H1 (cell line): Measurements from ENCODE around the gene THAP7. TPM values are rescaled to one million over a fixed set of nuclear protein-coding genes. Genes with fewer than 3 reads are reported as not detected.

Experiments used
- CTCF ChIA-PET: fragments of 300-600 bp; sonication (Branson Sonifier 250); formaldehyde crosslinking; loops from one replicate; lab custom pipeline; 2021; ENCODE audit not compliant: partially characterized antibody; lab: Charles Lee
- POLR2A ChIA-PET: fragments of 300-600 bp; sonication (Branson Sonifier 250); formaldehyde crosslinking; loops from one replicate; lab custom pipeline; 2021; ENCODE audit warnings: inconsistent platforms; ENCODE audit not compliant: partially characterized antibody; lab: Charles Lee
- DNase-seq, 2 experiments: peaks; one replicate each; pipeline versions ENCODE4 v3.0.0 to v3.0.0-alpha.2; 2010 to 2022; ENCODE audit warnings: low spot score in 2 of 2, low read depth in 1 of 2, mixed read lengths in 1 of 2
- FAIRE-seq: peaks from 2 replicates; lab custom pipeline; 2011; peaks lifted over from hg19 to GRCh38; lab: Jason Lieb, UNC
- H2AFZ ChIP-seq: 2 replicates; pipeline ENCODE4 v1.8.1; 2012; ENCODE audit warnings: low read length, inconsistent platforms
- H2AK5ac ChIP-seq: 2 replicates; pipeline ENCODE4 v1.6.1; 2013; ENCODE audit warnings: low read depth, low read length
- H2BK120ac ChIP-seq: replicated peaks from 2 replicates; pipeline ENCODE3; 2013; ENCODE audit warnings: low read depth, low read length, inconsistent platforms
- H2BK12ac ChIP-seq: 2 replicates; pipeline ENCODE4 v1.6.1; 2013; ENCODE audit warnings: low read depth, low read length
- H2BK15ac ChIP-seq: 2 replicates; pipeline ENCODE4 v1.6.1; 2013; ENCODE audit warnings: low read length
- H2BK20ac ChIP-seq: 2 replicates; pipeline ENCODE4 v1.6.1; 2013; ENCODE audit warnings: low read length
- H2BK5ac ChIP-seq: 2 replicates; pipeline ENCODE4 v1.6.1; 2013; ENCODE audit warnings: low read depth, low read length
- H3K14ac ChIP-seq: 2 replicates; pipeline ENCODE4 v1.6.1; 2013; ENCODE audit warnings: inconsistent platforms; ENCODE audit not compliant: insufficient read length
- H3K18ac ChIP-seq: 2 replicates; pipeline ENCODE4 v1.6.1; 2013; ENCODE audit warnings: low read length; ENCODE audit errors: extremely low read depth
- H3K23ac ChIP-seq: 2 replicates; pipeline ENCODE4 v1.6.1; 2013; ENCODE audit warnings: inconsistent platforms; ENCODE audit not compliant: insufficient read length
- H3K23me2 ChIP-seq: 2 replicates; pipeline ENCODE4 v1.6.1; 2013; ENCODE audit warnings: low read depth, low read length
- H3K27ac ChIP-seq: 2 replicates; pipeline ENCODE4 v1.6.1; 2011; ENCODE audit warnings: low read depth, low read length, inconsistent platforms
- H3K27me3 ChIP-seq, 4 experiments: replicated peaks in 1 of 4; 1 replicate in 1 of 4; 2 replicates in 3 of 4; pipeline versions ENCODE4 v1.6.1 to v1.8.1; 2011 to 2013; ENCODE audit warnings: low read length in 3 of 4, mild to moderate bottlenecking in 3 of 4, inconsistent platforms in 2 of 4, mixed read lengths in 2 of 4, moderate library complexity in 1 of 4; ENCODE audit not compliant: control insufficient read depth in 3 of 4, insufficient read depth in 3 of 4; ENCODE audit errors: extremely low read depth in 1 of 4
- H3K36me3 ChIP-seq, 4 experiments: 2 replicates each; pipeline versions ENCODE4 v1.6.1 to v1.8.1; 2011 to 2013; ENCODE audit warnings: mild to moderate bottlenecking in 4 of 4, low read length in 3 of 4, moderate library complexity in 2 of 4, control low read depth in 1 of 4, inconsistent platforms in 1 of 4; ENCODE audit not compliant: insufficient read depth in 4 of 4, control insufficient read depth in 2 of 4
- H3K4ac ChIP-seq: replicated peaks from 2 replicates; pipeline ENCODE3; 2013; ENCODE audit warnings: low read length, low read depth, mixed read lengths, inconsistent platforms; ENCODE audit not compliant: insufficient read length
- H3K4me1 ChIP-seq, 4 experiments: replicated peaks in 1 of 4; 1 replicate in 1 of 4; 2 replicates in 3 of 4; pipeline versions ENCODE4 v1.6.1 to v1.8.1; 2011 to 2013; ENCODE audit warnings: low read length in 3 of 4, inconsistent platforms in 2 of 4, mixed read lengths in 1 of 4; ENCODE audit not compliant: insufficient read depth in 4 of 4, control insufficient read depth in 3 of 4
- H3K4me2 ChIP-seq, 2 experiments: 2 replicates each; pipeline versions ENCODE4 v1.6.1 to v1.8.1; 2011 to 2013; ENCODE audit warnings: low read depth in 2 of 2, low read length in 2 of 2, control low read depth in 1 of 2, inconsistent platforms in 1 of 2, mild to moderate bottlenecking in 1 of 2; ENCODE audit not compliant: insufficient read depth in 1 of 2
- H3K4me3 ChIP-seq, 4 experiments: fragments of 200-600, 300-600 bp in 1 of 4; sonication (generic), shearing (Covaris generic), sonication (Bioruptor Twin) in 1 of 4; 2 replicates each; pipeline versions ENCODE4 v1.5.1 to v1.8.1; 2011 to 2016; ENCODE audit warnings: low read length in 4 of 4, low read depth in 3 of 4, control low read depth in 2 of 4, inconsistent platforms in 2 of 4, mild to moderate bottlenecking in 2 of 4, mixed read lengths in 1 of 4, moderate library complexity in 1 of 4; ENCODE audit not compliant: insufficient read depth in 2 of 4; ENCODE audit errors: extremely low read depth in 1 of 4
- H3K56ac ChIP-seq: replicated peaks from 2 replicates; pipeline ENCODE3; 2013; ENCODE audit warnings: low read depth, mild to moderate bottlenecking, mixed read lengths, low read length, inconsistent platforms; ENCODE audit not compliant: insufficient read length
- H3K79me1 ChIP-seq: 2 replicates; pipeline ENCODE4 v1.6.1; 2013; ENCODE audit warnings: low read depth, low read length, control low read depth
- H3K79me2 ChIP-seq, 2 experiments: 2 replicates each; pipeline versions ENCODE4 v1.6.1 to v1.8.1; 2012 to 2013; ENCODE audit warnings: low read length in 2 of 2, mild to moderate bottlenecking in 2 of 2, inconsistent platforms in 1 of 2; ENCODE audit not compliant: insufficient read depth in 2 of 2, control insufficient read depth in 1 of 2
- H3K9ac ChIP-seq, 4 experiments: replicated peaks in 1 of 4; 1 replicate in 1 of 4; 2 replicates in 3 of 4; pipeline versions ENCODE4 v1.6.1 to v1.8.1; 2011 to 2013; ENCODE audit warnings: low read depth in 3 of 4, low read length in 3 of 4, control low read depth in 2 of 4, mild to moderate bottlenecking in 2 of 4, moderate library complexity in 2 of 4, inconsistent platforms in 1 of 4; ENCODE audit errors: extremely low read depth in 1 of 4
- H3K9me3 ChIP-seq, 2 experiments: 2 replicates each; pipeline versions ENCODE4 v1.6.1 to v1.8.1; 2012 to 2013; ENCODE audit warnings: mild to moderate bottlenecking in 2 of 2, moderate library complexity in 2 of 2, control low read depth in 1 of 2, inconsistent platforms in 1 of 2, low read depth in 1 of 2, low read length in 1 of 2, mixed read lengths in 1 of 2; ENCODE audit not compliant: insufficient read depth in 2 of 2
- H4K20me1 ChIP-seq, 2 experiments: replicated peaks in 1 of 2; 2 replicates each; pipeline versions ENCODE3 to v1.8.1; 2011 to 2013; ENCODE audit warnings: inconsistent platforms in 2 of 2, low read length in 2 of 2, mild to moderate bottlenecking in 1 of 2; ENCODE audit not compliant: insufficient read depth in 2 of 2, control insufficient read depth in 1 of 2
- H4K5ac ChIP-seq: 2 replicates; pipeline ENCODE4 v1.6.1; 2013; ENCODE audit warnings: low read length, low read depth, mixed read lengths, inconsistent platforms; ENCODE audit not compliant: insufficient read length
- H4K8ac ChIP-seq: 2 replicates; pipeline ENCODE4 v1.8.0; 2013; ENCODE audit warnings: mild to moderate bottlenecking, moderate library complexity, low read length, inconsistent platforms; ENCODE audit not compliant: insufficient read depth; ENCODE audit errors: extremely low read depth
- H4K91ac ChIP-seq: replicated peaks from 2 replicates; pipeline ENCODE3; 2013; ENCODE audit warnings: low read length, mixed read lengths, inconsistent platforms; ENCODE audit not compliant: insufficient read length
- BCL11A ChIP-seq, 2 experiments: IDR thresholded peaks; one replicate each; pipeline ENCODE4 v1.6.1; 2011; ENCODE audit warnings: low read depth in 2 of 2, low read length in 2 of 2, mild to moderate bottlenecking in 2 of 2
- GABPA ChIP-seq: IDR thresholded peaks from 2 replicates; pipeline ENCODE4 v1.6.1; 2011; ENCODE audit warnings: mild to moderate bottlenecking, low read length, moderate library complexity, borderline replicate concordance; ENCODE audit not compliant: insufficient read depth
- MAX ChIP-seq: IDR thresholded peaks from 2 replicates; pipeline ENCODE4 v1.6.1; 2012; ENCODE audit warnings: inconsistent platforms
- RBBP5 ChIP-seq: IDR thresholded peaks from 2 replicates; pipeline ENCODE4 v1.7.1; 2012; ENCODE audit warnings: low read depth, mild to moderate bottlenecking, inconsistent platforms, low read length, moderate library complexity, borderline replicate concordance
- TAF1 ChIP-seq: IDR thresholded peaks from 2 replicates; pipeline ENCODE4 v1.6.1; 2011; ENCODE audit warnings: mild to moderate bottlenecking, low read depth, low read length
- WGBS, 2 experiments: shearing (Covaris generic) in 1 of 2; methylation state at CpG; one replicate each; pipeline versions ENCODE4 v1.1.6 to v1.1.7; 2013 to 2015; ENCODE audit warnings: low lambda C conversion rate in 2 of 2, mixed read lengths in 2 of 2, inconsistent platforms in 1 of 2, low coverage in 1 of 2, missing lambda C conversion rate in 1 of 2; ENCODE audit not compliant: insufficient replicate concordance in 2 of 2, insufficient coverage in 1 of 2, insufficient read length in 1 of 2; ENCODE audit errors: extremely low coverage in 1 of 2, missing lambda C conversion rate in 1 of 2; 5-methylcytosine and 5-hydroxymethylcytosine counted together
- polyA plus RNA-seq, 7 experiments: library from polyadenylated mRNA; depleted of rRNA in 3 of 7; stranded (reverse) in 5 of 7; unstranded in 2 of 7; fragments of >200 nt in 5 of 7; fragments of 200-250 nt in 2 of 7; gene quantifications; 1 replicate in 5 of 7; 2 replicates in 1 of 7; 4 replicates in 1 of 7; pipeline versions ENCODE4 v1.2.1 to v1.2.3, GENCODE V29; 2011 to 2013; ENCODE audit warnings: missing spikeins in 2 of 7, mixed read lengths in 2 of 7
- total RNA-seq: library from RNA; stranded (reverse); fragmentation: NEBNext Ultra II Directional; extraction: Animal tissue kit (Norgen Biotek cat#: 25700); gene quantifications from 2 replicates; pipeline ENCODE4 v1.2.1, GENCODE V29; 2021

Gene THAP7
- total and polyA plus RNA-seq, 2 of the 8 experiments (the other 6 are each of a cell fraction or from before 2014, with no cell fraction given) = 16.9 to 32.5 TPM

GRCh38 chr22:20955548-20955947 is 46.4 kb downstream of the THAP7 start:
- Histone ChIP-seq H3K18ac (no peak overlapping the region), H4K8ac (no peak overlapping the region), H3K14ac (no peak overlapping the region), H3K4ac (no peak overlapping the region), H3K79me2 (peaks cover 0 to 19% of the 10 kb centered on the region in 2 experiments; a peak in 2 of 4 replicates), H3K36me3 (peaks cover 7 to 25% (median 18%) of the 10 kb centered on the region in 4 experiments; a peak in 7 of 8 replicates), H2BK120ac (no peak overlapping the region), H3K27me3 (peaks cover 0 to 7% (median 3%) of the 10 kb centered on the region in 4 experiments; a peak in 4 of 7 replicates), H4K5ac (no peak overlapping the region), H2AFZ (no peak overlapping the region), H2BK15ac (no peak overlapping the region), H3K23me2 (peaks cover 12% of the 10 kb centered on the region), H3K23ac (no peak overlapping the region), H2BK20ac (no peak overlapping the region), H3K79me1 (peaks cover 12% of the 10 kb centered on the region), H4K91ac (no peak overlapping the region), H4K20me1 (peaks cover 7 to 29% of the 10 kb centered on the region in 2 experiments), H3K4me3 (no peak overlapping the region), H3K4me1 (peaks cover 0 to 6% (median 4%) of the 10 kb centered on the region in 4 experiments; a peak in 6 of 7 replicates), H3K4me2 (no peak overlapping the region; a peak in 1 of 4 replicates), H3K9me3 (no peaks in the 10 kb centered on the region), H3K56ac (no peak overlapping the region), H2AK5ac (no peak overlapping the region), H2BK12ac (no peak overlapping the region), H3K27ac (no peak overlapping the region), H2BK5ac (no peak overlapping the region), H3K9ac (no peak overlapping the region)
- no peak for FAIRE-seq
- WGBS, 2 experiments = 90% methylated on average over 7 of the region's 7 CpGs; no CpG with 5 or more reads in 1 of the 2 experiments
- CTCF ChIA-PET = interaction anchor here (0.6 to 13.5 kb wide), 9 partner anchors 11 to 159 kb away, joined by 3 to 115 read pairs (median 5); partner anchors contain the start of genes AIFM3 and LZTR1
- TF ChIP-seq RBBP5 (no peak), TAF1 (no peak), BCL11A (IDR thresholded peaks at IDR 0.05; ENCODE audit: low read depth in 2 of 2, low read length in 2 of 2) (no peak), MAX (no peak), GABPA (no peak)
- POLR2A ChIA-PET = interaction anchor here (0.6 to 1.2 kb wide), 3 partner anchors 13 to 837 kb away, joined by 3 to 4 read pairs (median 3); no protein-coding TSS in a partner anchor
- no peak for DNase-seq
